Measurements from ENCODE around the gene GCNA.

DNA sequence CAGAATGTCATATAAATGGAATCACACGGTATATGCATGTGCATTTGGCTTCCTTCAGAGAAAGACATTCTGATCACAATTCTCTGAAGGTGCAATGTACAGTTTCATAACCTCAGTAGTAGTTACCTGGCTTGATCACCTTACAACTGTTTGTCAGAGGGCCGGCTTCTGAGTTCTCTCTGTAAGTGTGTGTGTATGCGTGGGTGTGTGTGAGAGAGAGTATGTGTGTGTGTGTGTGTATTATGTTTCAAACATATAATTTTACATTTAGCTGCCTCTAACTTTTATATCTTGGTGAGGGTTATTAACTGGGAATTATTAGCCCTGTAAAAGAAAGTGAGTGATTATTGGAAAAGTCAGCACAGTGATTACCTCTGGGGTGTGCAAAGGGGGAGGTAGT, 81.1 kb downstream of the GCNA start:
- no peak for TF ChIP-seq POLR2A (IDR thresholded peaks at IDR 0.05)
- TF ChIP-seq CTCF (IDR thresholded peaks at IDR 0.05), result no peak

Measured in uterus (tissue), 2 donors.